HUDEP-2 (cell line): ENCODE data around the gene VAMP2.

Experiments used
- DNase-seq, 76 experiments: peaks; one replicate each; lab custom pipeline; 2025; ENCODE audit not compliant: unreplicated experiment in 76 of 76; lab: John Stamatoyannopoulos, UW

Gene VAMP2

GRCh38 chr17:8125947-8126490 is 36.7 kb downstream of the VAMP2 start:
- peak in 13 of 76 experiments; percentile 34 to 59 (median 44) for DNase-seq

- peak in 66 of 76 experiments; percentile 20 to 95 (median 72) for DNase-seq
Observed at GRCh38 chr17:8125154-8125946, 37.4 kb downstream of the VAMP2 start.

- peak in 13 of 76 experiments; percentile 6 to 44 (median 18) for DNase-seq
Observed at GRCh38 chr17:8124350-8125153, 38.2 kb downstream of the VAMP2 start.

GRCh38 chr17:8123695-8124349 is 38.9 kb downstream of the VAMP2 start, which contains the start of gene HES7:
Gene HES7, minus strand, starts transcription at chr17:8124106. Its CDS starts 22 bp downstream, at chr17:8124084.
- DNase-seq = peak in 1 of 76 experiments; percentile 37

GRCh38 chr17:8122924-8123694 is 39.6 kb downstream of the VAMP2 start:
- DNase-seq = peak in 23 of 76 experiments; percentile 10 to 55 (median 31)

- DNase-seq = no peak
Observed at GRCh38 chr17:8122422-8122923, 40.3 kb downstream of the VAMP2 start.

GRCh38 chr17:8121681-8122421 is 40.9 kb downstream of the VAMP2 start:
- DNase-seq = peak in 54 of 76 experiments; percentile 17 to 71 (median 52)

GRCh38 chr17:8121407-8121680 is 41.4 kb downstream of the VAMP2 start:
- no peak for DNase-seq

GRCh38 chr17:8120520-8121406 is 42.0 kb downstream of the VAMP2 start:
- peak in 69 of 76 experiments; percentile 28 to 94 (median 77) for DNase-seq

- peak in 73 of 76 experiments; percentile 41 to 96 (median 88) for DNase-seq
Observed at GRCh38 chr17:8119581-8120519, 42.9 kb downstream of the VAMP2 start.

GRCh38 chr17:8118769-8119580 is 43.8 kb downstream of the VAMP2 start:
- DNase-seq = peak in 68 of 76 experiments; percentile 50 to 95 (median 78)

GRCh38 chr17:8117980-8118768 is 44.6 kb downstream of the VAMP2 start, which contains the start of gene ALOXE3:
Gene ALOXE3, minus strand, starts transcription at chr17:8118514. Its CDS starts 524 bp downstream, at chr17:8117990.
- DNase-seq = peak in 43 of 76 experiments; percentile 5 to 64 (median 38)

- DNase-seq = no peak
Observed at GRCh38 chr17:8117367-8117979, 45.3 kb downstream of the VAMP2 start.

- DNase-seq = no peak
Observed at GRCh38 chr17:8116776-8117175, 46.0 kb downstream of the VAMP2 start.

GRCh38 chr17:8110907-8111306 is 51.8 kb downstream of the VAMP2 start:
- DNase-seq = no peak
